ENCODE measurements around the gene GLT1D1. TPM values are rescaled to one million over a fixed set of nuclear protein-coding genes. Genes with fewer than 3 reads are reported as not detected.

GLT1D1 gene
- polyA plus RNA-seq, 1 donor, result 2.1 TPM

DNA sequence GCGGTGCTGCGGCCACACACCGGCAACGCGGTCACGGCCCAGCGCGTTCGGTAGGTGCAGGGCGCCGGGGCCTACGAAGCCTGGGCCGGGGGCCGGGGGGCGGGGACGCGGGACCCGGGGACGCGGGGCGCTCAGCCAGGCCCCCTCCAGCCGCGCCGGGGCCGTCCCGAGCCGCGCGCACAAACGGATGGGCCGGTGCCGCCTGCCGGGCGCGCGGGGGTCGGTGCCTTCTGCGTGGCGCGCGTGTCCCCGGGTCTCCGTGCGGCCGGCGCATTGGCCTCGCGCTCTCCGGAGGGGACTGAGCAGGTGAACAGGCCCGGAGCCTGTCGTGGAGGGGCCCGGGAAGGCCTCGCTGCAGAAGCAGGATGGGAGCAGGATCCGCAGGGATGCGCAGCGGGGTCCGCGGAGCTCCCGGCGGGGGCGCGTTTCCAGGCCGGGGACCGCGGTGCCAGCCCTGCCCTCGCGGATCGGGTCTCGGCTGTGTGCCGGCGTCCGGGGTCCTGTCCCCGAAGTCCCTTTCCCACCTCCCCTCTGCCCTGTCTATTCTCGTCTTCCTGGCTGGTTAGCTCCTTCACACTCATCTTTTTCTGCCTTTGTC lies 421 bp downstream of the GLT1D1 start:
- DNase-seq, result peak; percentile 14

GRCh38 chr12:128856035-128856790 lies 2.9 kb downstream of the GLT1D1 start:
- no peak for DNase-seq

- DNase-seq, result no peak
Observed at GRCh38 chr12:128856791-128857078, 3.5 kb downstream of the GLT1D1 start.

DNA sequence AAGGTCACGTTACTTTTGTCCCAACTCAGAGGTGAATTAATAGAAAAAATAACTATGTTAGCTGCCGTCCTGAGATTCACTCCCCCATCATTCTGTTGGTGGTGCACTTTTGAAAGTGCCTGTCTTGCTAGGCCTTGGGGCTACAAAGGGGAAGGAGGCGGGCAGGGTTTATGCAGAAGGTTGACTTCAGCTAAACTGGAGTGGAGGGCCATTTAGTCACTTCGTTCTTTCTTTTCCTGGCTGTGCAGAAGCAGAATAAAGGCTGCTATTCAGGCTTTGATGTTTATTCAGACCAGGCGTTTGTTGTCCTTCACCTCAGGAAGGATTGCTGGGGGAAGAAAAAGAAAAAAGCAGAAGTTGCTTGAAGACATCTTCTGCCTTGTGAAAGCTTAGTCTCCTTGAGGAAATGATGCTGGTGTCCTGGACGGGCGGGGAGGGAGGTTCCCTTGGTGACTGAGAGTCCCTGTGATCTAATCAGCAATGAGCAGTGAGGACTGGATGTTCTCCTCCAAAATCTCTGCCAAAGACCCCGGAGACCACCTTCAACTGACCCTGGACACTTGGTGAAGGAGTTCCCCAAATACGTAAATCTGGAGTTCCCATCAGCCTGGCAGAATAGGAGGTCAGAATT lies 4.0 kb downstream of the GLT1D1 start:
- no peak for DNase-seq

DNA sequence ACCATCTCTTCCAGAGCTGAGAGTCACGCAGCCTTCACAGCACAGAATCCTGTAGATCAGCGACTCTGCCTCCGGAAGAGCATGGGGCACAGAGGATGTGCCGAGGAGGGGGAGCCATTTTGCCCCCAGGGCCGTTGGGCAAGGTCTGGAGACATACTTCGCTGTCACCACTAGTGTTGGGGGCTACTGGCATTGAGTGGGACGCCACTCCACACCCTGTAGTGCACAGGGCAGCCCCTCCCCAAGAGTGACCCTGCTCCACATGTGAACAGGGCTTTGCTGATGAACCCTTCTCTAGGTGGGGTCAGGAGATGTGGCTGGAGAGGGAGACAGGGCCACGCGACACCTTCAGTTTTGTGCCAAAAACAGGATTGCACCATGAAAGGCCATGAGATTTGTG lies 6.0 kb downstream of the GLT1D1 start:
- no peak for DNase-seq

- no peak for DNase-seq
Observed at GRCh38 chr12:128861226-128862016, 8.1 kb downstream of the GLT1D1 start.

GRCh38 chr12:128863957-128864356 lies 10.7 kb downstream of the GLT1D1 start:
- no peak for DNase-seq

DNA sequence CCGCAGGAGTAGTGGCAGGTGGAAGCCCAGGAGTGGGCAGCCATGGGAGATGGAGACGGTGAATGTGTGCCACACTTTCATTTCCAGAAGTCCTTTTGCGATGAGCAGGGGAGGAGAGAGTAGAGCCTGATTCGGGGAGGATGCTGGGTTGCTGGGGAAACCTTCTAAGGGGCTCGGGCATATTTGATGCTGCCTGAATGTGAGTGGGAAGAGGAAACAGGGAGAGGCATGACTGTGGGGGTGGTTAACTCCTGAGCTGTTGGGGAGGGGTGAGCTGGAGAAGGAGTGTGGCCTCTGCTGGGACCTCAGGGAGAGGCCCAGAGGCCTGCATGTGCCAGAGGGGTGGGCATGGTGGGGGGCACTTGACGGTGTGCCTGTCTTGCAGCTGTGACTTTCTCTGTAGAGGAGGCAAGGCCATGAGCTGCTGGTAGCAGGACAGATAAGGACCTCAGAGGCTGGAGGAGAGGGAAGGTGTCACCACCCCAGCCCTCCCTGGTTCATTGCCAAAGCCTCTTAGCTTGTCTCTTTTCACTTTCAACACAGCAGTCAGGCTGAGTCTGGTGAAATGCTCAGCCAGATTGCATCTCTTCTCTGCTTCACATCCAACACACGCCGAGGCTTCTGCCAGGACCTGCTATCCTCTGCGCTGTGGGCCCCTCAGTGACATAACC lies 11.4 kb downstream of the GLT1D1 start:
- DNase-seq, result no peak

DNA sequence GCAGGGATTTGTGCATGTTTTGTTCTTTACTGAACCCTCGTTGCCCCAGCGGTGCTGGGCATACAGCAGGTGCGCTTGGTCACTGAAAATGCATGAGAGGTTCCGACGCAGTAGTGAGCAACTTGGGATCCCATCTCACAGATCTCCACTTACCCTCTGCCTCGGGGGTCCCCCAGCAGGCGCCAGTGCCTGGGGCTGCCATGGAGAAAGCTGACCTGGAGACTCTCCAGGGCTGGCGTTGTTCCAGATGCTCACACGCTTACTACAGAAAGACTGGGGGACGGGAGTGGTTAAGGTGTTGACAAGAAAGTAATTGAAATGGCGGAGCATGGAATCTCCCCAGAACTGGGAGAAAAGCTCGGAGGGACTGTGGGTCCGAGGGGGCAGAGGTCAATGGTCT lies 14.2 kb downstream of the GLT1D1 start:
- no peak for DNase-seq

GRCh38 chr12:128871516-128871892 lies 18.2 kb downstream of the GLT1D1 start:
- DNase-seq, result no peak

DNA sequence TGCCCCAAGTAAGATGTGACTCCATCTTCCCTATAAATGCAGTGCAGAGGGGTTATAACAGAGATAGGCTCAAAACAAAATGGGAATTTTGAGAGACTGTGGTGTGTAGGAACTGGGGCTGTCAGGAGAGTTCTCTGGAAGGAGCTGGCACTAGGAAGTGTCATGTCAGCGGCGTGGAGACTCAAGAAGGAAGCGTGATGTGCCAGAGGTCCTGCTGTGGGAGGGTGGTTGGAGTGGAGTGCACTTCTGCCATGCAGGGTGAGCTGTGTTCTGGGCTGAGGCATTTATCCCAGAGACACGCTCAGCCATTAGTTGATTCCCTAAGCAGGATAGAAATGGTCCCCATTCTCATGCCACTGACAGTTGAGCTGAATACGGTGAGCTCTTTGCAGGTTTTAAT lies 19.0 kb downstream of the GLT1D1 start:
- no peak for DNase-seq

DNA sequence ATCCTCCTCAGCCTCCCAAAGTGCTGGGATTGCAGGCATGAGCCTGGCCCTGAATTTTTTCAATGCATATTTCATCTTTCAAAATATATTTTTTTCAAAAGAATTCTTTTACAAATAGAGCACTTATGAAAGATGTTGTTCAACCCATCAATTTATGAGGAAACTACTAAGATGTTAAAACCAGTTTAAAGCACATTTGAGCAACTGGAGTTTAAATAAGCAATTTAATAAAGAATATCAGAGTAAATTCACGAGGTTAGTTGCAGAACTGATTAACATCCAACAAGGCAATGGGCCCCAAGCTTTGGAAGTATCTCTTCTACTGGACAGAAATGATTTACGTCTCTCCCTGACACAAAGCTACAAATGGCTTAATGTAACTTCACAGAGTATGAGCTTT lies 23.3 kb downstream of the GLT1D1 start:
- no peak for DNase-seq

DNA sequence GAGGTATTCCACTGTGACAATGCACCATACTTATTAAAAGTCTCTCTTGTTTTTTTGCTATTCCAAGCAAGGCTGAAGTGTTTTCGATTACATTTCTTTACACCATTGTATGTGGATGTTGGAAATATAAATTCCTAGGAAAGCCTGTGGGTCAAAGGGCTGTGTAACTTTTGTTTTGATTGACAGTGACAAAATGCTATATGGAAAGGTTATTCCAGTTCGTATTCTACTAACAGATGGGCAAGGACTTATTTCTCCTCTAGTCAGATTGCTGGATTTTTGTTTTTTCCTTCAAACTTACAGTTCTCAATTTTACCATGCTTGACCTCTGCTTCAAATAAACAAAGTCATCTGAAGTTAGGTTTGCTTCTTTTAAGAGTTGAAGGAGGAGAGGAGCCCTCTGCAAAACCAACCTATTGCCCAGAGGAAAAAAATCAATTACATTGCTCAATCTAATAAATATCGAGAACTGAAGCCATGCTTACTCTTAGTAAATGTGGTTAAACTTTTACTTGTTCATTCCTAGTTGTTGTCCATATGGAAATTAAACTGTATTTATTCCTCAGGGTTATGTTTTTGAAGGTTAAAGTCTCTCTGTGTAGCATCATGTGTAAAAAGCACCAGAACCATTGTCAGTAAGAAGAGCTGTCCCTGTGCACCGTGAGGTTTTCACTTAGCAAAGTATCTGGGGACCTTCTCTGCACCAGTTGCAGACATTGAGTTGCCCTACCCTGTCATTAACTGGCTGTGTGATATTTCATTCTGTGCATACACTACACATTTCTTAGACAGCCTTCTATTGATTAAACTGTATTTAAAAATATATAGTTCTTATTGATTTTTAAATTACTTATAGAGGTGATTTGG lies 26.9 kb downstream of the GLT1D1 start:
- DNase-seq, result no peak

GRCh38 chr12:128891856-128892255 lies 38.6 kb downstream of the GLT1D1 start:
- DNase-seq, result no peak

DNA sequence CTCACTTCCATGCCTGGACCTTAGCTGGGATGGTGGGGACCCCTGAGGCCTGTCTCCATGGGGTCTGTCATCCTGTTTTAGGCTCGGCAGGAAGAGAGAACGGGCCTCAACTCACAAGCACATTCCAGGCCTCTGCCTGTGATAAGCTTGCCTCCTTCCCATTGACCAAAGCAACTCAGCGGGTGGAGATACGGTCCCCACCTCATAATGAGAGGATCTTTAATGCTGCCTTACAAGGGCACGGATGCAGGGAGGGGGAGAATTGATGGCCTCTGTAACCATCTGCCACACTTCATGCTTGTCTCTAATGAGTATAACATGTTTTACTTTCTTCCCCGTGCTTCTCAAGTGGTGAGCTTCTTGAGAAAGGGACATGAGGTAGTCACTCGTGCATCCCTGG lies 50.0 kb downstream of the GLT1D1 start:
- DNase-seq, result no peak

- no peak for DNase-seq
Observed at GRCh38 chr12:128905003-128905544, 51.8 kb downstream of the GLT1D1 start.

GRCh38 chr12:128906485-128907137 lies 53.3 kb downstream of the GLT1D1 start:
- no peak for DNase-seq

- no peak for DNase-seq
Observed at GRCh38 chr12:128908254-128908653, 55.0 kb downstream of the GLT1D1 start.

GRCh38 chr12:128909653-128910052 lies 56.4 kb downstream of the GLT1D1 start:
- no peak for DNase-seq

DNA sequence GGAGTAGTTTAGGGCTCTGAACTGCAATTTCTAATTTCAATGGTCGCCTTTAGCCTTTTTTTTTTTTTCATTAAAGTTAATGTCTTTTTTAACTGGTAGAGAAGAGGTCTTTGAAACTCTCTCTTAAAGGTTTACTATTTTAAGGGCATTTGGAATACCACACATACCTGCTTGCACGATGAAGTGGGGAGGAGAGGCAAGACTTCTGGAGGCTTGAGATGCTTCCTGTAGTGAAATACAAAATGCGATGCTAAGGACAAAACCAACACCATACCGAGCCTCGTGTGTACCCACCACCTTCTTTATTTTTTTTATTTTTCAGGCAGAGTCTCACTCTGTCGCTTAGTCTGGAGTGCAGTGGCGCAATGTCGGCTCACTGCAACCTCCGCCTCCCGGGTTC lies 57.4 kb downstream of the GLT1D1 start:
- DNase-seq, result no peak

GRCh38 chr12:128911861-128912260 lies 58.6 kb downstream of the GLT1D1 start:
- no peak for DNase-seq
